Stimulated activated CD4-positive, alpha-beta T cell treated with anti-CD3 and anti-CD28 coated beads, TNF-alpha, amount 100 ng/mL, for 48 hours (primary cell): ENCODE data around the gene TNRC6B.

ENCODE experiments used
- DNase-seq, 3 donors: peaks; one replicate each; pipeline ENCODE4 v3.0.0-alpha.2; 2020; ENCODE audit warnings: low read depth in 3 of 3

The TNRC6B gene

DNA sequence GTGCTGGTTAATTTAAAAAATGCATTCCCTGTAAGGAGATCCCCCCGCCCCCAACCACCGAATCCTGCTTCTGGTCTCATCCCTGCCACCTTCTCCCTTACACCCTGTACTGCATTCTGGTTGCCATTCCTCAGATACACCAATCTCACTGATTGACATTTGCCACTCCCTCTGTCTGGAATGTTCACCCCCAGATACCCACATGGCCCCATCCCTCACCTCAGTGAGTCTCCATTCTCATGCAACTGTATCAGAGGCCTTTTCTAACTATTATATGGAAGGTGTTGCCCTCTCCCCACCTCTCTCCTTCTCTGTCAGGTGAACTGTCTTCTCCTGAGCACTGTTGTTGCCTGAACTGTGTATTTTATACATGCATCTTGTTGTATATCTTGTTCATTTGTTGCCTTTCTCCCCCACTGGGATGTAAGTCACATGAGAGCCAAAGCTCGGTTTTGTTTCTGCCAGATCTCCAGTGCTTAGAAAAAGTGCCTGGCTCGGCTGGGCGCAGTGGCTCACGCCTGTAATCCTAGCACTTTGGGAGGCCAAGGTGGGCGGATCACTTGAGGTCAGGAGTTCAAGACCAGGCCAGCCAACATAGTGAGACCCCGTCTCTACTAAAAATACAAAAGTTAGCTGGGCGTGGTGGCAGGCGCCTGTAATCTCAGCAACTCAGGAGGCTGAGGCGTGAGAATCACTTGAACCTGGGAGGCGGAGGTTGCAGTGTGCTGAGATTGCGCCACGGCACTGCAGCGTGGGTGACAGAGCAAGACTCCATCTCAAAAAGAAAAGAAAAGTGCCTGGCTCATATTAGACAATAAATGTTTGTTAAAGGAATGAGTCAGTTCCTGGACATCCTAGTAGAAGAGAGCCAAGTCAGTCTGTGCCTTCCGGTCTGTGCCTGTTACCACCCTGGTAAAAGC lies 61.0 kb downstream of the TNRC6B start:
- DNase-seq, result no peak

DNA sequence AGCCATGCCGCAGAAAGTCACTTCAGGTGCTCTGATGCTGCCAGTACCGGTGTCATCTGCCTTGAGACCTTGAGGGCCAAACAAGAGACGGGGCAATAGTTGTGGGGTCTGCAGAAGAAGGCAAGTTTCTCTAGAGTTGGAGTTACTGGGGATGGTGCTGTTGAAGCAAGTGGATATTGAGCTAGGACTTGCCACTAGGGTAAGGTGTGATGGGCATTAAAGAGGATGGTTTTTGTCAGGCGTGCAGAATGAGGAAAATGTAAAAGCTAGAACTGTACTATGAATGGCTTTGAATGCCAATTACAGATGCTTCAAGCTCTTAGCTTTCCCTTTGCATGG lies 61.6 kb downstream of the TNRC6B start:
- DNase-seq, result no peak

DNA sequence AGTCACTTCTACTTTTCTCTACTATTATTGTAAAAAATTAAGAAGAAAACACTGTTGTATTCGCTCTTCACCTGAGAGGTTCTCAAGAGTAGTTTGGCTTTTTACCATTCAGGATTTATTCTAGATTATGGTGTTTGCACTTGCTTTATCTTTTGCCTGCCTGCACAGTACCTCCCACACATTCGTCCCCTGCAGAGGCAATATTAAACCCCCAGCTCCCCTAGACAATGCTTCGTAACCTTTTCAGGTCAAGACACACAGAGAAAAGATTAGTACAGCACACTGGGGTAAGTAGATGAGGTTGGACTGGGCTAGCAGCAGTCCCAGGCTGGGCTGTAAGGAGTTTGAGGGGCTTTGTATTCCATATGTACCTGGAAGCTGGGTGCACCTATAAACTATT lies 62.4 kb downstream of the TNRC6B start:
- no peak for DNase-seq

DNA sequence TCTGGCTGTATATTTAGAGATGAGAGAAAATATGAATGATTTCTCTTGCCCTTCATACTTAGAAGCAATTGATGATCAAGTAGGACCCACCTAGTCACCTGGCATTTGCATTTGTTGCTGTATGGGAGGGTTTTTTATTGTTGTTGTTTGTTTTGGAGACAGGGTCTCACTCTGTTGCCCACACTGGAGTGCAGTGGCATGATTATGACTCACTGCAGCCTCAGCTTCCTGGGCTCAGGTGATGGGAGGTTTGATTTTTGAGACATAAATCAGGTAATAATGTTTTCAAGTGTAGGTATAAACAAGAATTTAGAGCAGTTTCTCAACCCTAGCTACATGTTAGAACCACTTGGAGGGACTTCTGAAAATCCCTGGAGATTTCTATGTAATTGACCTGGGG lies 63.0 kb downstream of the TNRC6B start:
- DNase-seq, result no peak

DNA sequence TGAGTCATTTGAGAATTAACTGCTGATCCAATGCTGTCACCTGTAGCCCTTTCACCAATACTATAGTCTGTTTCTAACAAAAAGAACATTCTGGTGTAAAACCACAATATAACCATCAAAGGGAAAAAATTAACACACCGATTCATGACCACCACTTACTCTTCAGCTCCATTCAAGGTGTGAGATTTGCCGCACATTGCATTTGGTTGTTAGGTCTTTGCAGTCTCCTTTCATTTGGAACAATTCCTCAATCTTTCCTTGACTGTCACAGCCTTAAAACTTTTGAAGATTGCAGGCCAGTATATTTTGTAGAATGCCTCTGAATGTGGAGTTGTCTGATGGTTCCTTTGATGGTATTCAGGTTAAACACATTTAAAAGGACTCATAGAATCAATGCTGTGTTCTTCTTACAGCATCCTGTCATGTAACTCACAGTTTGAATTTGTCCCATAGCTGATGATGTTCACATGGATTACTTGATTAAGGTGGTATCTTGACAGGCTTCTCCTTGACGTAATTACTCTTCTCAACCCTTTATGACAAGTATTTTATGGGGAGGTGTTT lies 63.6 kb downstream of the TNRC6B start:
- DNase-seq, result no peak

DNA sequence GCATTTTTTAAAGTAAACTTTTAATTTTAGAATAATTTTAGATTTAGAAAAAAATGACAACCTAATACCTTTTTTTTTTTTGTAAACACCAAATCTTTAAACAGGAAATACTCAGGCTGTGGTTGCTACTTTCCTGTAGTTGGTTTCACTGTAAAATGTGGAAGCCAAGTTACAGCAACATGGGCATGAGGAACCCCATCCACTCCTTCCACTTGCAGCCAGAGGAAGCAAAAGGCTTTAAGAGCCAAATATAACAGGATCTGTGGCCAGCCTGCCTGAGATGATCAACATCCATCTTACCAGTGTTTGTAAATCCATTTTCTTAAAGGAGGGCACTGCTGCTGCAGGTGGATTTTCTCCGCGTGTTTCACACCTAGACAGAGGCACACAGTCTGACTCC lies 66.2 kb downstream of the TNRC6B start:
- no peak for DNase-seq

DNA sequence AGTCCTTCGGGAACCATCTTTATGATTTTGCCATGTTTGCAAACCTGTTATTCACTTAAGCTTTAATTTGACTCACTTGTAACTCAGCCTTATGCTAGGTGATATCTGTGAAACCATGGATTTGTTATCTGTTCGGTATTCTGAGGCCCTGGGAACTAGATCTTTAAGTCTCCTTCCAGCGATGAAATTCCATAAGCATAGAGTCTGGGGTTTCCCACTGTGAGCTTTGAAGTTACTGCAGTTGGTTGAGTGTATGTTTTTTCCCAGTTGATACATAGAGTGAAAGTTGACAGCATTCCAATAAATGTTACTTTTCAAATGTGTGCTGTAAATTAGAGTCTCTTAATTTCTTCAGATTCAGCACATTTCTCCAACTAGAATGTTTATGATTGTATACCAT lies 66.9 kb downstream of the TNRC6B start:
- DNase-seq, result no peak

DNA sequence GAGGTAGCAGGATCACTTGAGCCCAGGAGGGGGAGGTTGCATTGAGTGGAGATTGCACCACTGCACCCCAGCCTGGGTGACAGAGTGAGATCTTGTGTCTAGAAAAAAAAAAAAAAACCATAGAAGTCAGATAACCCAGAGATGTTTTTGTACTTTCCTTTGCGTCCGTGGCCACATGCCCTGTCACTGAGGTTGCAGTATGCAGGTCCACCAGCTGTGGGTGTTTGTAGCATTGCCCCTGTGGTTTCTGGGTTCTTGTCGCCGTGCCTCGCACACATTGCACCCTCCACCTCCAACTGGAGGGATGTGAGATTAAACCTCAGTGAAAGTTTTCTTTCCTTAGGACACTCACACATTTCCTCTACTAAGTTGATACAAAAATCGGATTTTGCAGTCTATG lies 70.3 kb downstream of the TNRC6B start:
- peak in 2 of 3 donors; percentile 22 to 48 for DNase-seq

DNA sequence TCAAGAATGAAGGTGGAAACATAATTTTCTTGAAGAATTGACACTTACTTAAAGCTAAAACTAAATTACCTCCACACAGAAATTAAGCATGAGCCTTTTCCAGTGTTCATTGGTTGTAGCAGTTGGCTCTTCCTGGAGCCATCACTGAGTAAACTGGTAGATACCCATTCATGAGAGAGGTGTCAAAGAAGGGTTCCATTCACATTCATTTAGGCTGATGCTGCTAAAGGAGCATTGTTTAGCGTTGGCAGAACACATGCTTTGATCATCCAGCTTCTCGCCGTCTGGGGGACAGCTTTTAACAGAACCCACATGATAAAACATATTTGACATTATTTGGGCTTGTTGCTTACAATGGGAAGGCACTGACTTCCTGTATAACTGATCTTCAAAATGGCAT lies 71.6 kb downstream of the TNRC6B start:
- no peak for DNase-seq

DNA sequence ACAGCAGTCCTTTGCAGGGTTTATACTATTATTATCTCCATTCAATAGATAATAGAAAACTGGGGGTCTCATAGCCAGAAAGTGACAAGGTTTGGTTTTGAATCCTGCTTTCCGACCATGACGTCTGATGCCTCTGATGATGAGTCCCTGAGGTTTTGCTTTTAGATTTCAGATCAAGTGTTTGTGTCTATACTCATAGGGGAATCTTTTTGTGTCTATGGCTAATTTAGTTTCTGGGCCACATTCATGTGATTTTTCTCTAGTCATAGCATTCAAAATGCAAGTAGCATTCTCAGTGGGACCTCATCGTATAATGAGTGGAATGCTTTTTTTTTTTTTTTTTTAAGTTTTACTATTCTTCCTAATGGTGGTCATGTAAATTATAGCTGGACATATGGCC lies 72.9 kb downstream of the TNRC6B start:
- peak in 1 of 3 donors; percentile 31 for DNase-seq

DNA sequence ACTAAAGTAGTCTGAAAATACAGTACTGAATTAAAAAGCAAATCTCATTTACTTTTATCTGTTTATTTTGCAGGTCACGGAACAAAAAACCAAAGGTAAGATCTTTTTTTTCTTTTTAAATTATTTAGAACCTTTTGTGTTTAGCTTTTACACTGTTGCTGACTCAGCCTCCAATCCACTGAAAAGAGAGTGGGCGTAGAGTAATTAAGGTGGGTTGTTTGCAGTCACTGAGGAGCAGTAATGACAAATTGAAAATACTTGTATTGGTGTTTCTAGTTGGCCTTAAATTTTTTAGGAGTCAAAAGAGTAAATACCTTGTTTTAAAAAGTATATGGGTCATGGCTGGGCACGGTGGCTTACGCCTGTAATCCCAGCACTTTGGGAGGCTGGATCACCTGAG lies 73.4 kb downstream of the TNRC6B start:
- no peak for DNase-seq

DNA sequence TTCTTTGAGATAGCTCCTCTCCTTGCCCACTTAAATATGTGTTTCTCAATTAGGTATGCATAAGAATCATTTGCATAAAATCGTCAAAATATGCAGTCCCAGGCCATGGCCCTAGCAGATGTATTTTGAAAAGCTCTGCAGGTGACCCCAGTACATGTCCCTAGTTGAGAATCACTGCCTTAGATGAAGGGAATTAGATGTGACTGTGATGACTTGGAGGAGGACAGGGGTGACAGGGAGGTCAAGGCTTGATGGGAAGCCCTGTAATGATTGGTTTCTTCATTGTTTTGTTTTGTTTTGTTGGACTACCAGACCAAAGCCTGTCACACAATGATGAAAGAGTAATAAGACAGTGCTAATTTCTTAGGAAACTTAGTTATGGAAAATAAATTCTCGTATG lies 74.4 kb downstream of the TNRC6B start:
- DNase-seq, result no peak

DNA sequence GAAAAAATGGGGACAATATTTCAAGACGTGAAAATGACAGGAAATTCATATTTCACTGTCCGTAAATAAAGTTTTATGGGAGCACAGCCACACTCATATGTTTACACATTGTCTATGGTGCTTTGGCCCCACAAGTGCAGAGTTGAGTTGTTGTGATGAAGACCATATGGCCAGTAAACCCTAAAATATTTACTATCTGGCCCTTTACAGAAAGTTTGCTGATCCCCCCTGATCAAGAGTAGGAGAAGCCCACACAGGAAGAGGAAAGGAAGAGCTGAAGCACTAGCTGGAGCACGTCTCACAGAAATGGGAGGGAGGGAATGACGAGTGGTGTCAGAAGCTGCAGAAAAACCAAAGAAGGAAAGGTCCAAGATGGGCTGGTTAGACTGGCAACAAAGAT lies 78.8 kb downstream of the TNRC6B start:
- DNase-seq, result no peak

DNA sequence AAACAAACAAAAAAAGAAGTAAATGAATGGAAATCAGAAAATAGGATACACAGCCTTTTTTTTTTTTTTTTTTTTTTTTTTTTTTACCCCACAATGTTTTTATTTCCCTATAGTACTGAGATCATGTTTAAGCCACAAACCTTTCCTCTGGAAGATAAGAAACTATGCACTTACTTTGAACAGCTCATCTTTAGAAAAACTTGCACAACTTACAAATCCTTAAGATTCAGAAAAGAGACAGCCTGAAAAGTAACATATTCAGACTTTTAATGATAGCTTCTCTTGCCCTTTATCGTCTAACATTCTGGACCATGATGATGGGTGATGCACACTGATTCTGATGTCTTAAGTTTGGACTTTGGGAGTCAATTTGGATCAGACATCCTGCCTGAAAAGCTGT lies 80.3 kb downstream of the TNRC6B start:
- DNase-seq, result no peak

DNA sequence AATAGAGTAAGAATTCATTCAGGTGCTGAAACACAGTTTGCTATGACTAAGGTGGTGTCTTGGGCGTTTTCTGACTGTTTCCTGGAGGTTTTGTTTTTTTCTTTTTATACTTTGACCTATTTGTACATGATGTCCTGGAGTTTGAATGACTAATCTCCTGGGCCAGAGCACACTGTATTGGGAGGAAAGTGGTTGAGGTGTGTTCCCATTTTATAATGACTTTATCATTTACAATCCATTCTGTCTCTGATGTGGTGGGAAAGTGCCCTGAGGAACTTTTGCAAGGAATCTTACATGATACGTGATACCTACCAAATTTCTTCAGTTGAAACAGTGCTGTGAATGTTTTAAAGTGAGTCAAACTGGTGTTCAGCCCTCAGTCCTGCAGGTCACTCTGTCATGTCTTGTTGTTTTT lies 80.8 kb downstream of the TNRC6B start:
- DNase-seq, result no peak

DNA sequence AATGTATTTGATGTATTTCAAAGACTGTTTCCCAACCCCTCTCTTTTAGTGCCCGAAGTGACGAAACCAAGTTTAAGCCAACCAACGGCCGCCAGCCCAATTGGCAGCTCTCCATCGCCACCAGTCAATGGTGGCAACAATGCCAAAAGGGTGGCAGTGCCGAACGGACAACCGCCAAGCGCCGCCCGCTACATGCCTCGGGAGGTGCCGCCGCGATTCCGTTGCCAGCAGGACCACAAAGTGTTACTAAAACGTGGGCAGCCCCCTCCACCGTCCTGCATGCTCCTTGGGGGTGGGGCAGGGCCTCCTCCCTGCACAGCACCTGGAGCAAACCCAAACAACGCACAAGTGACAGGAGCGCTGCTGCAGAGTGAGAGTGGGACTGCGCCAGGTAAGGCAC lies 84.1 kb downstream of the TNRC6B start:
- no peak for DNase-seq

DNA sequence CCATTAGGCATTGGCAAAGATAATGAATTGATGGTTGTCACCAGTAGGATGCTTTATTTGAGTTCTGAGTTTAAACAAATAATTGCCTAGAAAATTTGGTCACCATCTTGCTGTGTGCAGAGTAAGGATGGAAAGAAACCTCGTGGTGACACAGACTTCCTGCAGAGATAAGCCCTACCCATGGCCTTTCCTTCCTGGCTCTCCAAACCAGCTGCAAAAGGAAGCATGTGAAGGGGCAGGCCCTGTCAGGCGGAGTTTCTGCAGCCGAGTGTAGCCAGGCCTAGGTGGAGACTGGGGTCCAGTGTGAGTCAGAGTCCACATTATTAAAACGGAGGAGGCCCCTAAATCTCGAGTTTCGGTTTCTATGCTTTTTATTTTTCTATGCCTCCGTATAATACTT lies 85.5 kb downstream of the TNRC6B start:
- DNase-seq, result no peak

DNA sequence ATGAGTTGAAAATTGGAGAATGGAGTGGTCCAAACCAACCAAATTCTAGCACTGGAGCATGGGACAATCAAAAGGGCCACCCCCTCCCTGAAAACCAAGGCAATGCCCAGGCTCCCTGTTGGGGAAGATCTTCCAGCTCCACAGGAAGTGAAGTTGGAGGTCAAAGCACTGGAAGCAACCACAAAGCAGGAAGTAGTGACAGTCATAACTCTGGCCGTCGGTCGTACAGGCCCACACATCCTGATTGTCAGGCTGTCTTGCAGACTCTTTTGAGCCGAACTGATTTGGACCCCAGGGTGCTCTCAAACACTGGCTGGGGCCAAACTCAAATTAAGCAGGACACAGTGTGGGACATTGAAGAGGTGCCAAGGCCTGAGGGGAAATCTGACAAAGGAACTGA lies 88.1 kb downstream of the TNRC6B start:
- DNase-seq, result no peak

DNA sequence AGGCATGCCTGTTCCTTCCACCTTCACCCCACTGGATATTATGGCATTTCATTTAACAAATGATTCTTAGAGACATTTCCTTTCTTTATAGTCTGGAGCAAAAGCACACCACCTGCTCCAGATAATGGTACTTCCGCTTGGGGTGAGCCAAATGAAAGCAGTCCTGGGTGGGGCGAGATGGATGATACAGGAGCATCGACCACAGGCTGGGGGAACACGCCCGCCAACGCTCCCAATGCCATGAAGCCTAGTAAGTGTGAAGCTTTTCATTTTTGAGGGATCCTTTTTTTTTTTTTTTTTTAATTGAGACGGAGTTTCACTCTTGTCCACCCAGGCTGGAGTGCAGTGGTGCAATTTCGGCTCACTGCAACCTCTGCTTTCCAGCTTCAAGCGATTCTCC lies 92.3 kb downstream of the TNRC6B start:
- DNase-seq, result no peak

DNA sequence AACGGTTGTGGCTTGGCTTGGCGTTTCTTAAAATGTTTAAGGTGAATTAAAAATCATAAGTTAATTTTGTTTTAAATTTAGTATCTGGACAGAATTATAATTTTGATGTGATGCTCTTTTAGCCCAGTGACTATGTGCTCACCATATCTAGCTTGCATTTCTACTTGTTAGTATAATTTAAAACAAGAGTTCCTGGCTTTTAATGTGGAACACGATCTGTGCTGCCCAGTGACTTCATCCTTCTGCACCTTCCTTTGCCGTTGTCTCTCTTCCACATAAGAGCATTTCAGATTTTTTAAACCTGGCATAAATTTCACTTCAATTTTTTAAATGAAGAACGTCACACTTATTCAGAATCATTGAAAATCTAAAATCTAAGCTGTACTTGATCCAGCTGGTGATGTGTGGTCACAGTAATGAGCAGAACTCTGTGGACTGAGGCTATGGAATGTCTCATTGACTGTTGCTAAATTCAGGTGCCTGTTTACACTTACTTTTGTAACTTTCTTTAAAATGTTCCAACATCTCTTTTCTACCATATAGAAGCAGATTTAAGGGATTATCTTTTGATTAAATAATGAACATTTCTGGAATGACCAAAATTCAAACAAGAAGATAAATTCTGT lies 93.1 kb downstream of the TNRC6B start:
- DNase-seq, result no peak

DNA sequence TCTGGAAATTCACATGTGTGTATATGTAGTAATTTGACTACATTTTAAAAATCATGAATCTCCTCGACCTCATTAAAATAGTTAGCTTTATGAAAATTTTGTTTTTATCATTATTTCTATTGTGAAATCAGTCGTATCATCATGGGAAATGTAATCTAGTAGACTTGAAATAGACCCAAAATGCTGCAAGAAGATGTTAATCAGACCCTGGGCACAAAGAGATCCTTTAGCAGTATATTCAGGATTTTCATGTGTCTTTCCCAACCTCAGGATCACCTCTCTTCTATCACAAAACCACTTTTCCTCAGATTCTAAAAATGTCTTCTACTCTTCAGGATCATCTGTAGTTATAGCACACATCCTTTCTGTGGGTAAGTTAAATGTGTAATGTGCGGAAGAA lies 93.7 kb downstream of the TNRC6B start:
- no peak for DNase-seq

DNA sequence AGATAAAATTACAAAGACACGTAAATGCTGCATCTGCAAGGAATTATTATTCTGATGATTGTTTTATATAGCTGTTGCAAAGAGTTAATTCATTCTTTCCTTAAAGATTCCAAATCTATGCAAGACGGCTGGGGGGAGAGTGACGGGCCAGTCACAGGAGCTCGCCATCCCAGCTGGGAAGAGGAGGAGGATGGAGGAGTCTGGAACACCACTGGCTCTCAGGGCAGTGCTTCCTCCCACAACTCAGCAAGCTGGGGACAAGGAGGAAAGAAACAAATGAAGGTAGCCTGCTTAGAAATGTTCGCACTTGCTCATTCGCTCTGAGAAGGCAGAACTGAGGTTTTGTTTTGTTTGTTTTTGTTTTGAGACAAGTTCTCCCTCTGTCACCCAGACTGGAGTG lies 95.6 kb downstream of the TNRC6B start:
- DNase-seq, result no peak
